H9 (cell line): ENCODE results near the gene BCAP29. TPM values are rescaled to one million over a fixed set of nuclear protein-coding genes. Genes with fewer than 3 reads are reported as not detected.

Source experiments
- DNase-seq: peaks from one replicate; pipeline ENCODE4 v3.0.0-alpha.2; 2017
- H2AFZ ChIP-seq: one replicate; pipeline ENCODE4 v1.6.1; 2013; ENCODE audit warnings: mild to moderate bottlenecking, low read length, control low read depth, moderate library complexity
- H2AK5ac ChIP-seq: 2 replicates; pipeline ENCODE4 v1.6.1; 2013; ENCODE audit warnings: low read length, control low read depth, mixed read lengths; ENCODE audit not compliant: insufficient read length
- H2BK120ac ChIP-seq: one replicate; pipeline ENCODE4 v1.6.1; 2013; ENCODE audit warnings: low read depth, mild to moderate bottlenecking, low read length, control low read depth, inconsistent platforms; ENCODE audit not compliant: poor library complexity, severe bottlenecking
- H2BK12ac ChIP-seq: 2 replicates; pipeline ENCODE4 v1.6.1; 2013; ENCODE audit warnings: low read length, control low read depth, mixed read lengths, low read depth; ENCODE audit not compliant: insufficient read length
- H2BK15ac ChIP-seq: 2 replicates; pipeline ENCODE4 v1.6.1; 2013; ENCODE audit warnings: low read depth, low read length, control low read depth
- H2BK20ac ChIP-seq: one replicate; pipeline ENCODE4 v1.6.1; 2013; ENCODE audit warnings: low read depth, mild to moderate bottlenecking, low read length, control low read depth, inconsistent platforms; ENCODE audit not compliant: poor library complexity, severe bottlenecking
- H2BK5ac ChIP-seq: 2 replicates; pipeline ENCODE4 v1.6.1; 2013; ENCODE audit warnings: low read length, control low read depth, mixed read lengths; ENCODE audit not compliant: insufficient read length
- H3K14ac ChIP-seq: 2 replicates; pipeline ENCODE4 v1.6.1; 2013; ENCODE audit warnings: low read length, control low read depth; ENCODE audit not compliant: insufficient read depth
- H3K18ac ChIP-seq: 2 replicates; pipeline ENCODE4 v1.6.1; 2013; ENCODE audit warnings: low read depth, mild to moderate bottlenecking, mixed read lengths, low read length, control low read depth; ENCODE audit not compliant: insufficient read length
- H3K23ac ChIP-seq: 2 replicates; pipeline ENCODE4 v1.6.1; 2013; ENCODE audit warnings: low read length, control low read depth, mixed read lengths, low read depth; ENCODE audit not compliant: insufficient read length
- H3K23me2 ChIP-seq: 2 replicates; pipeline ENCODE4 v1.6.1; 2013; ENCODE audit warnings: low read depth, mild to moderate bottlenecking, mixed read lengths, low read length, control low read depth; ENCODE audit not compliant: insufficient read length, poor library complexity, severe bottlenecking
- H3K27ac ChIP-seq: 2 replicates; pipeline ENCODE4 v1.5.1; 2013; ENCODE audit warnings: low read length, control low read depth, mixed read lengths, low read depth; ENCODE audit not compliant: insufficient read length
- H3K27me3 ChIP-seq: 2 replicates; pipeline ENCODE4 v1.6.1; 2013; ENCODE audit warnings: low read length, control low read depth, inconsistent platforms; ENCODE audit not compliant: insufficient read depth
- H3K4ac ChIP-seq: 2 replicates; pipeline ENCODE4 v1.6.1; 2013; ENCODE audit warnings: low read depth, mild to moderate bottlenecking, control low read depth, inconsistent platforms, low read length, moderate library complexity
- H3K4me1 ChIP-seq: 2 replicates; pipeline ENCODE4 v1.6.1; 2013; ENCODE audit warnings: low read length, control low read depth, inconsistent platforms; ENCODE audit not compliant: insufficient read depth
- H3K4me2 ChIP-seq: 2 replicates; pipeline ENCODE4 v1.6.1; 2013; ENCODE audit warnings: low read length, control low read depth, mixed read lengths; ENCODE audit not compliant: insufficient read length, insufficient read depth
- H3K56ac ChIP-seq: 2 replicates; pipeline ENCODE4 v1.6.1; 2013; ENCODE audit warnings: low read depth, mild to moderate bottlenecking, mixed read lengths, low read length, control low read depth; ENCODE audit not compliant: insufficient read length
- H3K79me1 ChIP-seq: 2 replicates; pipeline ENCODE4 v1.6.1; 2013; ENCODE audit warnings: low read depth, mild to moderate bottlenecking, moderate library complexity, low read length, control low read depth, inconsistent platforms; ENCODE audit not compliant: insufficient read depth, poor library complexity, severe bottlenecking
- H3K79me2 ChIP-seq: 2 replicates; pipeline ENCODE4 v1.6.1; 2013; ENCODE audit warnings: low read length, control low read depth, inconsistent platforms; ENCODE audit not compliant: insufficient read depth
- H3K9ac ChIP-seq: 2 replicates; pipeline ENCODE4 v1.6.1; 2013; ENCODE audit warnings: low read length, control low read depth, mixed read lengths; ENCODE audit not compliant: insufficient read length; ENCODE audit errors: extremely low read depth
- H3K9me3 ChIP-seq: one replicate; pipeline ENCODE4 v1.6.1; 2013; ENCODE audit warnings: low read depth, low read length, inconsistent platforms; ENCODE audit not compliant: control insufficient read depth
- H3T11ph ChIP-seq: one replicate; pipeline ENCODE4 v1.6.1; 2013; ENCODE audit warnings: mild to moderate bottlenecking, low read length, control low read depth, inconsistent platforms
- H4K20me1 ChIP-seq: one replicate; pipeline ENCODE4 v1.6.1; 2013; ENCODE audit not compliant: control insufficient read depth, insufficient read length, insufficient read depth
- H4K5ac ChIP-seq: 2 replicates; pipeline ENCODE4 v1.6.1; 2013; ENCODE audit warnings: low read depth, mild to moderate bottlenecking, mixed read lengths, low read length, control low read depth; ENCODE audit not compliant: insufficient read length
- H4K8ac ChIP-seq: replicated peaks from 2 replicates; pipeline ENCODE4 v1.6.1; 2013; ENCODE audit warnings: low read length, control low read depth, mixed read lengths, low read depth; ENCODE audit not compliant: insufficient read length
- H4K91ac ChIP-seq: 2 replicates; pipeline ENCODE4 v1.6.1; 2013; ENCODE audit warnings: low read depth, mild to moderate bottlenecking, moderate library complexity, mixed read lengths, low read length, control low read depth; ENCODE audit not compliant: insufficient read length
- H3K27ac Mint-ChIP-seq, 3 experiments: 2 replicates in 2 of 3; 3 replicates in 1 of 3; pipeline ENCODE4 v1.8.0; 2020 to 2021; ENCODE audit warnings: mixed read lengths in 3 of 3, mild to moderate bottlenecking in 1 of 3, moderate library complexity in 1 of 3
- H3K27me3 Mint-ChIP-seq: 2 replicates; pipeline ENCODE4 v1.8.0; 2021; ENCODE audit warnings: low read depth, mild to moderate bottlenecking, moderate library complexity, mixed read lengths
- H3K36me3 Mint-ChIP-seq, 3 experiments: 2 replicates in 2 of 3; 3 replicates in 1 of 3; pipeline ENCODE4 v1.8.0; 2020 to 2021; ENCODE audit warnings: low read depth in 3 of 3, mixed read lengths in 3 of 3; ENCODE audit not compliant: insufficient read depth in 1 of 3
- H3K4me1 Mint-ChIP-seq, 2 experiments: 2 replicates each; pipeline ENCODE4 v1.8.0; 2020; ENCODE audit warnings: mixed read lengths in 2 of 2
- H3K4me3 Mint-ChIP-seq, 2 experiments: 2 replicates in 1 of 2; 3 replicates in 1 of 2; pipeline ENCODE4 v1.8.0; 2020 to 2021; ENCODE audit warnings: mild to moderate bottlenecking in 2 of 2, mixed read lengths in 2 of 2, moderate library complexity in 1 of 2
- H3K9me3 Mint-ChIP-seq, 2 experiments: 2 replicates in 1 of 2; 3 replicates in 1 of 2; pipeline ENCODE4 v1.8.0; 2020; ENCODE audit warnings: mild to moderate bottlenecking in 2 of 2, mixed read lengths in 2 of 2, moderate library complexity in 1 of 2
- WGBS: extraction: QIAGEN DNeasy Blood & Tissue Kit; methylation state at CpG from one replicate; pipeline ENCODE4 v1.1.7; 2013; ENCODE audit warnings: missing lambda C conversion rate, low lambda C conversion rate, mixed read lengths; ENCODE audit not compliant: insufficient read length; ENCODE audit errors: extremely low coverage; 5-methylcytosine and 5-hydroxymethylcytosine counted together
- total RNA-seq: library from RNA; stranded (reverse); gene quantifications from 2 replicates; pipeline ENCODE4 v1.2.1, GENCODE V29; 2021
- TF ChIP-seq, protein P1 (sequence below): fragments of 200-600 bp; sonication (generic); conservative IDR thresholded peaks from 3 replicates; pipeline ENCODE4 v1.8.0; 2021; ENCODE audit warnings: antibody characterized with exemption, mild to moderate bottlenecking

BCAP29 gene
- total RNA-seq, 1 experiment from 2014 or later: 30.6 TPM

- Histone ChIP-seq H3K18ac (no peak overlapping the region), H3K9ac (no peak overlapping the region), H3K4me2 (no peak overlapping the region), H2BK20ac (no peak overlapping the region), H3T11ph (no peak overlapping the region), H3K23ac (no peak overlapping the region), H4K8ac (no peak overlapping the region), H3K4ac (no peak overlapping the region), H4K5ac (no peak overlapping the region), H3K79me2 (no peaks in the 10 kb centered on the region), H3K4me1 (no peaks in the 10 kb centered on the region), H2AFZ (no peak overlapping the region), H2AK5ac (no peak overlapping the region), H3K56ac (no peak overlapping the region), H3K27me3 (no peaks in the 10 kb centered on the region), H3K79me1 (no peaks in the 10 kb centered on the region), H3K23me2 (no peaks in the 10 kb centered on the region), H4K91ac (no peak overlapping the region), H2BK12ac (no peak overlapping the region), H3K9me3 (no peaks in the 10 kb centered on the region), H4K20me1 (no peaks in the 10 kb centered on the region), H2BK15ac (no peak overlapping the region), H3K27ac (no peak overlapping the region), H2BK120ac (no peak overlapping the region), H3K14ac (no peak overlapping the region), H2BK5ac (no peak overlapping the region)
- Mint-ChIP-seq H3K27ac (no peak overlapping the region), H3K4me3 (no peak overlapping the region), H3K36me3 (peaks cover 6 to 25% (median 14%) of the 10 kb centered on the region in 3 experiments), H3K9me3 (no peaks in the 10 kb centered on the region), H3K27me3 (no peaks in the 10 kb centered on the region), H3K4me1 (no peaks in the 10 kb centered on the region)
- TF ChIP-seq, protein P1, sequence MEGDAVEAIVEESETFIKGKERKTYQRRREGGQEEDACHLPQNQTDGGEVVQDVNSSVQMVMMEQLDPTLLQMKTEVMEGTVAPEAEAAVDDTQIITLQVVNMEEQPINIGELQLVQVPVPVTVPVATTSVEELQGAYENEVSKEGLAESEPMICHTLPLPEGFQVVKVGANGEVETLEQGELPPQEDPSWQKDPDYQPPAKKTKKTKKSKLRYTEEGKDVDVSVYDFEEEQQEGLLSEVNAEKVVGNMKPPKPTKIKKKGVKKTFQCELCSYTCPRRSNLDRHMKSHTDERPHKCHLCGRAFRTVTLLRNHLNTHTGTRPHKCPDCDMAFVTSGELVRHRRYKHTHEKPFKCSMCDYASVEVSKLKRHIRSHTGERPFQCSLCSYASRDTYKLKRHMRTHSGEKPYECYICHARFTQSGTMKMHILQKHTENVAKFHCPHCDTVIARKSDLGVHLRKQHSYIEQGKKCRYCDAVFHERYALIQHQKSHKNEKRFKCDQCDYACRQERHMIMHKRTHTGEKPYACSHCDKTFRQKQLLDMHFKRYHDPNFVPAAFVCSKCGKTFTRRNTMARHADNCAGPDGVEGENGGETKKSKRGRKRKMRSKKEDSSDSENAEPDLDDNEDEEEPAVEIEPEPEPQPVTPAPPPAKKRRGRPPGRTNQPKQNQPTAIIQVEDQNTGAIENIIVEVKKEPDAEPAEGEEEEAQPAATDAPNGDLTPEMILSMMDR: no peak
- no peak for DNase-seq
- WGBS: no CpG with 5 or more reads among the region's 4 CpGs
Observed at GRCh38 chr7:107573537-107573936, 6.5 kb upstream of the BCAP29 start.
